HG03196 (cell line): ENCODE data around the gene EIF1AX.
A peak's percentile ranks its signal among the peaks of the same experiment; 100 is the strongest.
"Not testable (repeated sequence)": the region's sequence is repeated elsewhere in the genome, so short reads cannot be mapped to it uniquely, and the experiment has no call there.

Experiments used
- ATAC-seq: cut with Tn5 transposase; IDR thresholded peaks from one replicate; pipeline ENCODE4 v1.9.1; 2021; ENCODE audit not compliant: unreplicated experiment

Gene EIF1AX, protein sequence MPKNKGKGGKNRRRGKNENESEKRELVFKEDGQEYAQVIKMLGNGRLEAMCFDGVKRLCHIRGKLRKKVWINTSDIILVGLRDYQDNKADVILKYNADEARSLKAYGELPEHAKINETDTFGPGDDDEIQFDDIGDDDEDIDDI

DNA sequence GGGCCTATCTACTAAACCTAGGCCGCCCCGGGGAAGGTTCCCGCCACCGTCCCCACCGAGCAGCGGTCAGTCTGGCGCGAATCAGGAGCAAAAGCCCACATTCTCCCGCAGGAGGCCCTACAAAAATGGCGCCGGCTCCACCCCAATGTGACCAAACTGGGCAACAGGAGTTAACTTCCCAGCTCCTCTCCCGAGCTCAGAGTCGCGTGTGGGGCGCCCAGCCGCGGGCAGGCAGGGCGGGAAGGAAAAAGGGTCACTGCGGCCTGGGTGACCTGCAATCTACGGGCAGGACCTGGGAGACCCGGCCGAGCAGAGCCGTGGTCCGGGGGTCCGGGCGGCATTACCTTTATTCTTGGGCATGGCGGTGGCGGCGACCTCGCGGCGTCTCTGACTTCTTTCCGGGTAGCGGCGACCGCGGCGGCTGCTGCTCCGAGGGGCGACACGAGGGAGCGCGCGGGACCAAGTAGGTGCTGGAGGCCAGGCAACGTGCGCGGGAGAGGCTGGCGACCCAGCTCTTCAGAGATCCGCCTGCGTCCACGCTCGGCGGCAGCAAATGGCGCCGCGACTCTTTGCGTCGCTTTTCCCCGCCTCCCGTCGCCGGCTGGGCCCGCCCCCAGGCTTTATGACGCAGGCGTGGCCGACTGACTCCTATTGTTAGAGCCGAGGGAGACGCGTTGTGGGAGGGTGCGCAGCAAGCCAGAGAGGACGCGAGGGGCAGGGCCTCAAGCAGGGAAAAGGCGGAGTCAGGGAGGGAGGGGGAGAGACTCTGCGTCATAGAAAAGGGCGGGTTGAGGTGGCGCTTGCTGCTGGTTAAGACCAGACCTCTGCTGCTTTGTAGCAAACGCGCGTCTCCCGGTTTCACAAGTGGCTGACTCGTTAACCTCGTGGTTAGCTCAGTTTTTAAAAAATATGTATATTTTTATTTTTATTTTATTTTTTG, at the start of gene EIF1AX:
EIF1AX (minus strand) TSS at position 558 of the 940 bp plus-strand sequence; CDS start at position 360, 198 bp downstream.
- peak; percentile 98 for ATAC-seq

DNA sequence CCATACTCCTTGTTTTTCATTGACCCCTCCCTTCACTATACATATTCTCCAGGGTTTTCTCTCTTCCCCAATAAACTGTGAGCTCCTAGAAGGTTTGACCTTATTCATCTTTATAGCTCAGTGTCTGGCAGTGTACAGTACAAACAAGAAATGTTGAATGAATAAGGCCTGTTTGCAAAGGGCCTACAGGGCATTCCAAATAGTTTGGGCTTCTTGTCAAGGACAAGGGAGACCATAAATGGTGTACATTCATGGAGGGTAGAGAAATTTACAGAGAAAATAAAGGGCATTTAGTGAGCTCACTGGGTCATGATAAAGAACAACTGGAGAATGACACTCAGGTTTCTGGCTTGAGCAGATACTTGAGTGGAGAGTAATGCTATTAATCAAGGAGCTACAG, 47.5 kb upstream of the EIF1AX start:
- no peak for ATAC-seq

DNA sequence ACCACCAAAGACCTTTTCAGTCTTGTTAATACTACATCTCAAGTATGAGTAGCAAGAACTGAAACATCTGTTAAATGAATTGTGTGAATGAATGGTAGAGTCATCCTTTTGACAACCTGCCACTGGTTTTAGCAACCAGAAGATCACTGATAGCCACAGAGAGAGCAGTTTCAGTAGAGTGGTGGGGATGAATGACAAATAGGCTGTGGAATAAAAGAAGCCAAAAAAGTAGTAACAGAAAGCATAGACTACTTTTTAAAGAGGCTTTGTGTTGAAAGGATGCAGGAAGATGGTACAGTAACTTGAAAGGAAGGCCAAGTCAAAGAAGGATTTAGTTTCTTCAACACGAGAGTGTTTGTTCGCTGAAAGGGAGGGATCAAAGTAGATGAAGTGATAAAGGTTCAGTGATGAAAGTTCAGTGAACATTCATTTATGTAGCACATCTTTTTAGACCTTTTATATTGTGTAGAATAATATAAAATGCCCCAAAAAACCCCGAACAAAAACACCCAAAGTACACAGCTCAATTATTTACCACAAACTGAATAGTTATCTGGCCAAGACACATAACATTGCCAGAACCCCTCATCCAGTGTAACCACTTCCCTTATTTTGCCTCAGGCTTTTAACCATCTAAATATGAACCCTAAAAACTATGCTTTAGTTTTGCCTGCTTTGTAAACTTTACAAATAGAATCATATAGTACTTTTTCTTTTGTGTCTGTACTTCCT, 40.1 kb upstream of the EIF1AX start:
- no peak for ATAC-seq

DNA sequence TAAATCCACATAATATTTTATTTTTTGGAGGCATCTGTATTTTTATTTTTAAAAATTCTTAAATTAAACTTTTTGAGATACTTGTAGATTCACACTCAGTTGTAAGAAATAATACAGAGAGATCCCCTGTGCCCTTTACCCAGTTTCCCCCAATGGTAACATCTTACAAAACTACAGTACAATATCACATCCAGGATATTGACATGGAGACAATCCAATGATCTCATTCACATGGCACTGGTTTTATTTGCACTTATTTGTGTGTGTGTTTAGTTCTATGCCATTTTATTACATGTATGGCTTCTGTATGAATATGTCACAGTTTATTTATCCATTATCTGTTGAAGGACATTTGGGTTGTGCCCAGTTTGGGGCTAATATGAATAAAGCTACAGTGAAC, 35.5 kb upstream of the EIF1AX start:
- no peak for ATAC-seq

DNA sequence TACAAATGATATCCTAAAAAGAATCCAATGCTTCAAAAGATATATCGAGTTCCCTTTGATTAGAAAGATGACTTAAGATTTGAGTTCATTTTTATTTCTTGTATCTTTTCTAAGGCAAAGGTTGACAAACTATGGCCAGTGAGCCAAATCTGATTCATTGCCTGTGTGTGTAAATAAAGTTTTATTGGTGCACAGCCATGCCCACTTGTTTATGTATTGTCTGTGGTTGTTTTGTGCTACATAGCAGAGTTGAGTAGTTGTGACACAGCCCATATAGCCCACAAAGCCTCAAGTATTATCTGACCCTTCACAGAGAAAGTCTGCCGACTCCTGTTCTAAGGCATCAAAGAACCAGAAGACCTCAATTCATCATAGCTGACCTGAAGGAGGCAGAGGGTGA, 32.2 kb upstream of the EIF1AX start:
- no peak for ATAC-seq

DNA sequence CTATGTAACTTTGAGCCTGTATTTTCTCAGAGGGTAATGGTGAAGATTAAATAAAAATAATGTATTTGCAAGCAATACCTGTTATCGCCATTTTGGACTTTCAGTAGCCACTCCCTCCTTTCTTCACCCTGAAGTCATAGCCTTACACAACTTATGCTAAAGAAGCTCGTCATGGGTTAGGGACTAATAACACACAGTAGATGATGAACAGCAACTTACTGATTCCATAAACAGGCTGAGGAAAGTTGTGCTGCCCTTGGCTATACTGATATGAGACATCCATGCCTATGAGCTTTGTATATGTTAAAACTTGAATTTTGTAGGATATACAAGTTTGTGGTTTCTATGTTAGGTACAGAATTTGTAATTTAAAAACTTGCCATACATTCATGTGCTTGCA, 31.7 kb upstream of the EIF1AX start:
- no peak for ATAC-seq

DNA sequence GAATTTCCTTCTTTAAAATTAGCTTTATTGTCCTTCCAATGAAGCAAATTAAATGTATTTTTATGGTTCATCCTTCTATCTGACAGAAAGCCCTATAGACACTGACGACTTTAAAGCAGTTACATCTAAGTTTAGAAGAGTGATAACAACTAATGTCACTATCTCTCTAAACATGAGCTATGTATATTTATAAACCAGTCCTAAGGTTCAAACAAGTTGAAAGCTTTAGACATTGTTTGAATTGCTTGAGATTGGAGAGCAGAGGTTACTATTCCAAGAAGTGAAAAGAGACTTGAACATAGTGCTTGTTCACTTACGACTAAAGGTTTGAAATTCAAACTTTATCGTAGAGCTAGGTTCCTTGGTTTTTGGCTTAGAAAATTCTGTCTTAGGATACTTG, 30.2 kb upstream of the EIF1AX start:
- no peak for ATAC-seq

DNA sequence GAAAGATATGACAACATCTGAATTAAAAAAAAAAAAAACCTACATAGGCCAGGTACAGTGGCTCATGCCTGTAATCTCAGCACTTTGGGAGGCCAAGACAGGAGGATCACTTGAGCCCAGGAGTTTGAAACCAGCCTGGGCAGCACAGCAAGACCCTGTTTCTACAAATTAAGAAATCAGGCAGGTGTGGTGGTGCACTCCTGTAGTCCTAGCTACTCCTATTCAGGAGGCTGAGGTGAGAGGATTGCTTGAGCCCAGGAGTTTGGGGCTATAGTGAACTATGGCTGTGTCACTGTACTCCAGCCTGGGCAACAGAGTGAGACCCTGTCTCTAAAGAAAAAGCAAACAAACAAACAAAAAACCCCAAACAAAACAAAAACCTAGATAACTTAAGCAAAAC, 20.9 kb upstream of the EIF1AX start:
- not testable (repeated sequence) for ATAC-seq

DNA sequence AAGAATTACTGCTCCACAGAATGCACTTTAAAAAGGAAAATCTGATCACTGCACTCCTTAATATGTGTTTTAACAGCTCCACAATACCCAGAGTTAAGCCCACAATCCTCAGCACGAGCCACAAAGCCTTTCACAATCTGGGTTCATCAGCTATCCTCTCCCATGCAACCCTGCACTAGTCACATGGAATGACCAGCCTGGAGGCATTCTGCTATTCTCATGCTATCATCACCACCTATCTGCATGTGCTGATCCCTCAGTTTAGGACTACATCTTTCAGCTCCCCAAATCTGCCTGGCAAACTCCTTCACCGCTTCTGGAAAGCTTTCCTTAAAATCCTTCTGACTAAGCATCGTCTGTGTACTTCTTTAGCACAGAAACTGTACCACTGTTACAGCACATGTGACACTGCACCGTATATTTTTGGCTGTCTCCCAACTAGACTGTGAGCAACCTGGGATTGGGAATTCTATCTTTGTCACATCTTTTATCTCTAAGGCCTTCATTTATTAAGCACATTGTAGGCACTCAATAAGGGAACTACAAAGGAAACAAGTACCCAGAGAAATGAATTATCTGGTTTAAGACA, 18.3 kb upstream of the EIF1AX start:
- no peak for ATAC-seq

DNA sequence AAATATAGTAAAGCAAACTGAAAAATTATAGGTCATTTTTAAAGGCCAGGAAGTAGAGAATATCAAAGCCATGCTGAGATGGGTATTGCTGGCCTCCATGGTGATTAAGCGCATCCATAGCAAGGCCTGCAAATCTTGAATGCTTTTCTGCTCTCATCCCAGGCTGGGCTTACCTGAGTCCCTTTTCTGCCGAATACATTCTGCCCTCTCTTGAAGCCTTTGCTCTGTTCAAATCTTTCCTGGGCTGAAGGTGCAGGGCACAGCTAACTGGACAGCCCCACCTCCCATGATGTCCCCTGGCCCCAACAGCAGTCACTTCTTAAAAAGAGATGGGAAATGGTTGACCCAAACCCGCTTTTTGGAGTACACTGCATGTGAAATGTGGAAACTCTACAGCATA, 10.1 kb upstream of the EIF1AX start:
- ATAC-seq = no peak

DNA sequence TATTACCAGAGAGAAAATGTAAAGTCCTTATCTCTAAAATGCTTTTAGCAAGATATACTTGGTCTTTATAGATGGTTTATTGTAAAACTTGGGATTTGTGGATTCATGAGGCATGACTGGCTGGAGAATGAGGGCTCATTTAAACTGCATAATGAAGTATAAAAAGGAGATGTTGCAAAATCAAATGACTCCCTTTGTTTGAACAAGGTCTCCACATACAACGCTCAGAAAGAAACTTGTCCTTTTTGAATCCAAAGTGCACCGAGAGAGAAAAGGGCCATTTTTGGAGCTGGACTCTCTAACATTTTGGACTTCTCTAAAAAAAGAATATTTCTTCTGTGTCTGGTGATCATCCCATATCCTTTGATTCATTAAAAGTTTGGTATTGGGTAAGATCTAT, 7.7 kb upstream of the EIF1AX start:
- ATAC-seq = no peak

DNA sequence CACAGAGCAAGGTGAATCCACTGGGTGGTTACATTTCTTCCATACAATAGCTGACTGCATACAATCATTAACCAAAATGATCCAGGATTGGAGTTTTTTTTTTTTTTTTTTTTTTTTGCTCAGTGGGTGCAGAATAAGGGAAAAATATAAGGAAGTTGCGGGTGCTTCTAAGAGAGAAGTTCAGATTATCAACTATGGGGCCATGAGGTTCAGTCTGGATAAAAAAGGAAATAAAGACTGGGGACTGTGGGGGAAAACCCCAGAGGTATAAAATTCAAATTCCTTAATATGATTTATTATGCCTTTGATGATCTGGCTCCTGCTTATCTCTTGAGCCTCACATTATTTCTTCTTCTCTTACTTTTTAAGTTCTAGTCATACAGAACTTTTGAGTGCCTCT, 5.9 kb upstream of the EIF1AX start:
- no peak for ATAC-seq

DNA sequence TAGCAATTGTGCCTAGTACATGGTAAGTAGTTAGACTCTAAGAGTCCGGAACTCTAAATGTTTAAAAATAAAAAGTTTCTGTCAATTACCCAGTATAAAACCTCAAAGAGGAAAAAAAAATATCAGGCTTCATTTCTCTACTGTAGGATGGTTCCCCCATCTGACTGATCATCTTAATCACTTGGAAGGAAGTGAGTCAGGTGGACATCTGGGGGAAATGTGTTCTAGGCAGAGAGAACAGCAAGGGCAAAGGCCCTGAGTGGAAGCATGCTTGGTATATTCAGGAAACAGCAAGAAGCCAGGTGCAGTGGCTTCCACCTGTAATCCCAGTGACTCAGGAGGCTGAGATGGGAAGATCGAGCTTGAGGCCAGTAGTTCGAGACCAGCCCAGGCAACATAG, 2.9 kb upstream of the EIF1AX start:
- ATAC-seq = no peak

DNA sequence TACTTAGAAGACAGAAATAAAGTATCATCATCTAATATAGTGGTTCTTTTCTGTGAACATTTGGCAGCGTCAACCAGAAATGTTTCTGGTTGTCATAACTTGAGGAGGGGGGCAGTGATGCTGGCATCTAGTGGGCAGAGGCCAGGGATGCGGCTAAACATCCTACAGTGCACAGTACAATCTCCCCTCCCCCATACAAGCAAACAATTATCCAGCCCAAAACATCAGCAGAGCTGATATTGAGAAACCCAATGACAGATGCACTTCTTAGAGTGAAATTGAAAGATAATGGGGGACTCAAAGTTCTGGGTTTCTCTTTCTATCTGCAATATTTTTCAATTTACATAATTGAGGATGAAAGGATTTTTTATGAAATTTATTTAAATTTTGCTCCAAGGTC, 1.9 kb upstream of the EIF1AX start:
- no peak for ATAC-seq

DNA sequence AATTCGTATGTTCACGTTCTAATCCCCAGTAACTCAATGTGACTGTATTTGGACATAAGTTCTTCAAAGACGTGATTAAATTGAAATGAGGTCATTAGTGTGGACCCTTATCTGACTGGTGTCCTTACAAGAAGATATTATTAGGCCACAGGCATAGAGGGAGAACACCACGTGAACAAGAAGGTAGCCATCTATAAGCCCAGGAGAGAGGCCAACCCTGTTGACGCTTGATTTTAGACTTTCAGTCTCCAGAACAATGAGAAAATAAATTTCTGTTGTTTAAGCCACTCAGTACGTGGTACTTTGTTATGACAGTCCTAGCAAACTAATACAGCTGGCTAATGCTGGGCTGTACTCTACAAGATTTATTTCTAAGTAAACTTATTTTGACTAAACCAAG, 1.5 kb upstream of the EIF1AX start:
- ATAC-seq = no peak

DNA sequence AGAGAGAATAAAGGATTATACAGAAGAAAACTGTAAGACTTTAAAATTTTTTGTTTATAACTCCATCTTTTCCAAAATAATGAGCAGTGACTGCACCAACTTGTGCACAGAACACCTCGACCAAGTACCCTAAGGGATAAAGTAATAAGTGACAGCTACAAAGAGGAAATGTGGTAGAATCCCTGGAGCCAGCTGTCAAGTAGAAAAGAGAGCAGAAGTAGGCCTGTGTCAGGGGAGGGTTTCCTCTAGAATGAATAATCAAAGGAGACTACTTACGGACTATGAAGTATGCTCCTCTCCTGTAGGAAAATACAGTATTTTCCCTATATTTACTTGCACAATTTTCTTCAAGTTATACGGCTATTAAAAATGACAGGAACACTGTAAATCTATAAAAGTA, 1.2 kb downstream of the EIF1AX start:
- ATAC-seq = no peak

DNA sequence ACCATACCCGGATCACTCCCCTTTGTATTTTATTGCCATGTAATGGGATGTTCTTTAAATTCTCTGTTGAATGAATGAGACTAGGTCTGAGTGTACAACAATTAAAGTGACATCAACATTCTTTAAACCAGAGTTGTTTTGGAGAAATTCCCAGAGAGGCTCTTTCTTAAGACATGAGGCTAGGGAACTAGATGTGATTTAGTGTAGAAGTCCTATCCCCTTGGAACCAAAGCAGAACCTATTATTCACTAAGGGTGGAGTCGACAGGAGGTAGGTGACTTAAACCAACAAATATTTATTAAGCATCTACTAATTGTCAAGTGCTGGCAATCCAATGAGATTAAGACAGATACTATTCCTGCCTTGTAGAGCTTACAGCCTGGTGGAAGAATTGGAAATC, 1.7 kb downstream of the EIF1AX start:
- ATAC-seq = no peak

DNA sequence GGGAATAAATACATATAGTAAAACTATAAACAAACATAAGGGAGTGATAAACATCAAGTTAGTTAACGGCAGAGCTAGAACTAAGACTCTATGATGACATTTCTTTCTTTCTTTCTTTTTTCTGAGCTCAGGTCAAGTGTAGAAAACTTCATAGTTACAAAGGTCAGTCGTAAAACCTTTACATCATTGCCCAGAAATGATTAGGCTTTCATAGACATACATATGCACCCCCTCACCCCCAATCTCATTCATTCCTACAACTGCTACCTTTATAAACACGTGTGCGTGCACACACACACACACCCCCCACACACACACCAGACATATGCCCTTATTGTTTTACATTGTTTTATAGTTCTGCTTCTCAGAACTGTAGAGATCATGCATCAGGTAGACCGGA, 5.7 kb downstream of the EIF1AX start:
- ATAC-seq = no peak

DNA sequence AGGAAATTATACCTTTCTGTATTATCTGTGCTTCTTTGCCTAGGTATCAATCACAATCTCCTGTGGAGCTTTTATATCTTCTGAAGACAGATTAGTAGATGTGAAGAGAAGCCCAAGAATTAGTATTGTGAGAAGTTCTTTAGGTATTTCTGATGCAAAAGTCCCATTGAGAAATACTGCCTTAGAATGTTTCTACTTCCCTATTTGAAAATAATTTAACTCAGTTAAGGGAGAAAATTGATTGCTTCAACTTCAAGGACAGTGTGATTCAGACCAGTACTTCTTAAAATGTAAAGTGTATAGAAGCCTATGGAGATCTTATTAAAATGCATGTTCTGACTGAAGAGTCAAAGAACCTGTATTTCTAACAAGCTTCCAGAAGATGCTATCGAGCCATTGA, 9.0 kb downstream of the EIF1AX start:
- ATAC-seq = no peak

DNA sequence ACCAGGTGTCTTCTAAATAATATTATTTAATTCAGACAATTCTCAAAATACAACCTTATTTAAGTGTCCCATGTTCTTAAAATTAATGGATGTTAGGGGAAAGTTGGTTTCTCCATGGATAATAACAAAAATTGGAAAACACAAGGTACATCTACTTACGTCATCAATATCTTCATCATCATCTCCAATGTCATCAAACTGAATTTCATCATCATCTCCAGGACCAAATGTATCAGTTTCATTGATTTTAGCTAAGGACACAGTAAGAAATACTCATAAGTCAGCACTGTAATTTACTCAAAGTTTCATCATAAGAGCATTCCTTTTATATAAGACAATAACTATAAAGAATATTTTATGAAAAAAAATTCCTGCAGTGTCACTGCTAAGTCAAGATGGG, 11.3 kb downstream of the EIF1AX start:
- no peak for ATAC-seq

DNA sequence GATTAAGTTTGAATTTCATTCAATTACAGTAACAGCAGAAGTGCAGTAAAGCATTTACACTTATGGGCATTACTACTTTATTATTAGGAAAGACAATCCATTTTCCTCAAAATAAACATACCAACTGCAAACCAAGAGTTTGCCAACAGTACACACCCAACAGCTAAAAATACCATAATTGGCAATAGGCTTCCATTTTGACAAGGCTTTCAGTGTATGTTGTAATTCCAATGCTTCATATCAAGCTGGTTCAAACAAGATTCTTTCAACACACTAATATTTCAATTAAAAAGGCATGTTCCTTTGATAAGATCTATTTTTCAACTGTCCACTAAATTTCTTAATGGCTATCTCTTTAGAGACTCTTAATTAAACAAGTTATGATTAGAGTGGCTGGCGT, 12.1 kb downstream of the EIF1AX start:
- no peak for ATAC-seq

DNA sequence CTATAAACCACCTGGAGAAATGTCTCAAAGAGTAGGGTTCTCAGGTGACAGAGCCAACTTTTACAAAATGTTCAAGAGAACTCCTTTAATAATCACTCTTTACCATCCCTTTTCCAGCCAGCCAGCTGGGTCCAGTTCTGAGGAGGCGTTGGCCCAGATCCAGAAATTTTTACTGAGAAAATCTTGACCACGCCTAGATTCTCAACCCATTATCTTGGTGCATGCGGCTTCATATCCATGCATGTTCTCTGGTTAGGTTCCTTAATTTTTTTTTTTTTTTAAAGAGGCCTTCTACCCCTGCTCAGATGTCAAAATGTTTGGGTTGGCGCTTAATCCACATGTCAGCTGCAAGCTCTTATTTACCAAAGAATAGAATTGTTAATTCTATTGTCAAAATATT, 13.0 kb downstream of the EIF1AX start:
- no peak for ATAC-seq
